DND-41 (cell line): ENCODE results near the gene FOXN3.

Experiments used
- ATAC-seq: fragments of 200-7000 bp; cut with Tn5 transposase; 3 replicates; pipeline ENCODE4 v1.9.1; 2021; ENCODE audit warnings: low read depth; ENCODE audit not compliant: insufficient read depth
- DNase-seq: peaks from one replicate; pipeline ENCODE4 v3.0.0-alpha.2; 2020
- H2AFZ ChIP-seq: 2 replicates; pipeline ENCODE4 v1.6.0; 2012; ENCODE audit warnings: low read depth, low read length
- H3K27ac ChIP-seq: 2 replicates; pipeline ENCODE4 v1.5.1; 2012; ENCODE audit warnings: low read length, inconsistent platforms
- H3K27me3 ChIP-seq: fragments of 200-600 bp; sonication (generic); 2 replicates; pipeline ENCODE4 v1.6.0; 2012; ENCODE audit warnings: low read length, mild to moderate bottlenecking, inconsistent platforms; ENCODE audit not compliant: insufficient read depth, poor library complexity
- H3K36me3 ChIP-seq: 2 replicates; pipeline ENCODE4 v1.5.1; 2012; ENCODE audit warnings: low read length, inconsistent platforms; ENCODE audit not compliant: insufficient read depth
- H3K4me1 ChIP-seq: 2 replicates; pipeline ENCODE4 v1.5.1; 2012; ENCODE audit warnings: mild to moderate bottlenecking, low read length; ENCODE audit not compliant: insufficient read depth
- H3K4me2 ChIP-seq: 2 replicates; pipeline ENCODE4 v1.6.0; 2012; ENCODE audit warnings: mild to moderate bottlenecking, moderate library complexity, low read length, inconsistent platforms; ENCODE audit not compliant: insufficient read depth
- H3K4me3 ChIP-seq, 2 experiments: fragments of 200-600 bp in 1 of 2; shearing (Covaris generic) in 1 of 2; 2 replicates each; pipeline ENCODE4 v1.5.1; 2012 to 2016; ENCODE audit warnings: inconsistent platforms in 2 of 2, low read length in 2 of 2, mild to moderate bottlenecking in 2 of 2, low read depth in 1 of 2, moderate library complexity in 1 of 2
- H3K79me2 ChIP-seq: 2 replicates; pipeline ENCODE4 v1.6.0; 2012; ENCODE audit warnings: low read length, inconsistent platforms; ENCODE audit not compliant: insufficient read depth
- H3K9ac ChIP-seq: 2 replicates; pipeline ENCODE4 v1.6.0; 2012; ENCODE audit warnings: low read depth, mild to moderate bottlenecking, inconsistent platforms, low read length, moderate library complexity
- H3K9me3 ChIP-seq: 2 replicates; pipeline ENCODE4 v1.5.1; 2012; ENCODE audit warnings: low read length, moderate library complexity, mild to moderate bottlenecking, inconsistent platforms; ENCODE audit not compliant: insufficient read depth, severe bottlenecking
- H4K20me1 ChIP-seq: 2 replicates; pipeline ENCODE4 v1.6.0; 2012; ENCODE audit warnings: low read length; ENCODE audit not compliant: insufficient read depth
- CTCF ChIP-seq: IDR thresholded peaks from 2 replicates; pipeline ENCODE4 v1.5.1; 2012; ENCODE audit warnings: borderline replicate concordance, low read length, moderate library complexity, mild to moderate bottlenecking; ENCODE audit not compliant: poor library complexity, severe bottlenecking; ENCODE audit errors: extremely low read depth
- EZH2 ChIP-seq: IDR thresholded peaks from 3 replicates; pipeline ENCODE4 v1.6.1; 2012; ENCODE audit warnings: borderline replicate concordance, low read depth, mild to moderate bottlenecking, moderate library complexity, low read length, inconsistent platforms; ENCODE audit not compliant: severe bottlenecking

The FOXN3 gene

DNA sequence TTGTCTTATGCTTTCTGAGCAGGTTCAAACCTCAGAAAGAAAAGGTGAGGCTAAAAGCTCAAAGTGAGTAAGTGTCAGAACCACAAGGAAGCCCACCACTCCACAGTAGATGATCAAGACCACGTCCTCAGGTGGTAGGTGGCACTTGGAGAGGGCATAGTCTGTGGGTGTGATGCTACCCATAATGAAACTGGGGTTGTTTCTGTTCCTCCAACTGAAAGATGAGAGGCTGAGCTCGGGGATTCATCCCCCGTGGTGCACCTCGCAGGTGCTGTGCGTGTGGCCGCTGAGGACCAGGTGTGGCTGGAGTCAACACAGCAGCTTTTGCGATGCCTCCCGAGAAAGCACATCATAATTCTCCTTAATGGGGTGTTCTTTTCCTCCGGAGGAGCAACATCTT, 306.9 kb downstream of the FOXN3 start:
- DNase-seq: no peak
- no peak overlapping the region for H2AFZ ChIP-seq
- no peaks in the 10 kb centered on the region for H3K36me3 ChIP-seq
- ATAC-seq: no peak
- H4K20me1 ChIP-seq: no peaks in the 10 kb centered on the region
- no peak overlapping the region for H3K9ac ChIP-seq
- no peaks in the 10 kb centered on the region for H3K9me3 ChIP-seq
- H3K4me3 ChIP-seq: no peak overlapping the region
- H3K27ac ChIP-seq: no peak overlapping the region
- H3K79me2 ChIP-seq: no peaks in the 10 kb centered on the region
- H3K4me1 ChIP-seq: no peaks in the 10 kb centered on the region
- no peak overlapping the region for H3K4me2 ChIP-seq
- TF ChIP-seq CTCF (no peak), EZH2 (no peak)
- H3K27me3 ChIP-seq: no peaks in the 10 kb centered on the region

DNA sequence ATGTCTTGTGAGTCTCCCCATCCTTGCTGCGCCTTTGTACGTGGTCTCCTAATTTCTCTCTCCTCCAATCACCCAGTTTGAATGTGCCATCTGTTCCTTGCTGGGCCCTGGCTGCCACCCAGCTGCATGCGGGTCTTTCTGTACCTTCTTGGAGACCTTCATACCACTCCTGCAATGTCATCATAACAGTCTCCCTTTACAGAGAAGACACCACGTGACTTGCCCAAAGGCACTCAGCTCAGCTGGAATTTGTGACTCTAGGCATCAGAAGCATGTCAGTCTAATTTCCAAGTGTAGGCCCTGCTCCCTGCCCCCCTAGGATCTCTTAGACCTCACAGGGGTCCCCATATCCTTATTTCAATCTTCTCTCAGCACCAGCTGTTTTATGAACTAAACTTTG, 308.4 kb downstream of the FOXN3 start:
- Histone ChIP-seq H3K36me3 (no peaks in the 10 kb centered on the region), H2AFZ (no peak overlapping the region), H3K27me3 (no peaks in the 10 kb centered on the region), H3K79me2 (no peaks in the 10 kb centered on the region), H3K9me3 (peaks cover 4% of the 10 kb centered on the region), H3K4me1 (no peaks in the 10 kb centered on the region), H3K4me2 (no peak overlapping the region), H3K4me3 (no peak overlapping the region), H3K9ac (no peak overlapping the region), H3K27ac (no peak overlapping the region), H4K20me1 (no peaks in the 10 kb centered on the region)
- DNase-seq (no peak), ATAC-seq (no peak)
- TF ChIP-seq EZH2: no peak
- no peak for TF ChIP-seq CTCF

DNA sequence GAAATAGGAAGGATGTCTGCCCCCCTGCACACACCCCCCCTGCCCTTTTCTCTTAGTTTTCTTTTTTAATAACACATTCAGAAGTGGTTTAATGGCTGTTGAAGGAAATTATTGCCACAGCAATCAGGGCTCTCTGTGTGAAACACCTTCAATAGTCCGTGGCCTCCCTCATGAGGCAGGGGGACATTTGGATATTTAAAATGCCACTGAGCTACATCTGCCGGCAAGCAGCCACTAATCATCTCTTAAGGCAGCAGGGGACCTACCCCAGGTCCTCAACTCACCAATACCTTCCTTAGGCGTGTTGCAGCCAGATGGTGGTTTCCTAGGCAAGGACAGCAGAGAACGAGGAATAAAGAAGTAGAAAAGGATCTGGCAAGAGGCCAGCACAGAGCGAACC, 309.4 kb downstream of the FOXN3 start:
- Histone ChIP-seq H3K4me3 (no peak overlapping the region), H4K20me1 (no peaks in the 10 kb centered on the region), H3K4me1 (no peaks in the 10 kb centered on the region), H3K79me2 (no peaks in the 10 kb centered on the region), H3K4me2 (no peak overlapping the region), H3K36me3 (no peaks in the 10 kb centered on the region), H3K27ac (no peak overlapping the region), H3K27me3 (no peaks in the 10 kb centered on the region), H3K9ac (no peak overlapping the region), H2AFZ (no peak overlapping the region), H3K9me3 (peaks cover 4% of the 10 kb centered on the region)
- DNase-seq (no peak), ATAC-seq (no peak)
- TF ChIP-seq EZH2 (no peak), CTCF (no peak)
